H1 (cell line): ENCODE data around the gene ERC1. TPM values are rescaled to one million over a fixed set of nuclear protein-coding genes. Genes with fewer than 3 reads are reported as not detected.

Experiments
- CHD7 ChIP-seq: fragments of 300-600 bp; sonication (generic); IDR thresholded peaks from 2 replicates; pipeline ENCODE4 v1.7.1; 2012; ENCODE audit warnings: low read length, moderate library complexity, mild to moderate bottlenecking, inconsistent platforms; ENCODE audit not compliant: insufficient replicate concordance
- CTCF ChIP-seq, 3 experiments: IDR thresholded peaks; 1 replicate in 2 of 3; 2 replicates in 1 of 3; pipeline versions ENCODE4 v1.5.1 to v1.6.1; 2011; ENCODE audit warnings: low read length in 3 of 3, mild to moderate bottlenecking in 3 of 3, inconsistent platforms in 2 of 3, low read depth in 1 of 3, moderate library complexity in 1 of 3; ENCODE audit not compliant: insufficient read depth in 1 of 3; ENCODE audit errors: control extremely low read depth in 1 of 3
- HDAC2 ChIP-seq, 2 experiments: fragments of 300-600 bp in 1 of 2; sonication (generic) in 1 of 2; IDR thresholded peaks; 2 replicates each; pipeline ENCODE4 v1.6.1; 2011 to 2012; ENCODE audit warnings: low read depth in 2 of 2, low read length in 2 of 2, mild to moderate bottlenecking in 2 of 2, moderate library complexity in 2 of 2, borderline replicate concordance in 1 of 2, inconsistent platforms in 1 of 2
- JUN ChIP-seq: IDR thresholded peaks from 2 replicates; pipeline ENCODE4 v1.6.1; 2011; ENCODE audit warnings: low read depth, mild to moderate bottlenecking, improper control_type of control experiment, low read length
- RBBP5 ChIP-seq: IDR thresholded peaks from 2 replicates; pipeline ENCODE4 v1.7.1; 2012; ENCODE audit warnings: low read depth, mild to moderate bottlenecking, inconsistent platforms, low read length, moderate library complexity, borderline replicate concordance
- SIN3A ChIP-seq, 2 experiments: IDR thresholded peaks in 1 of 2; conservative IDR thresholded peaks in 1 of 2; 2 replicates each; pipeline ENCODE4 v1.6.1; 2011 to 2012; ENCODE audit warnings: low read length in 2 of 2, improper control_type of control experiment in 1 of 2, low read depth in 1 of 2, mild to moderate bottlenecking in 1 of 2
- USF2 ChIP-seq: IDR thresholded peaks from 2 replicates; pipeline ENCODE4 v1.6.1; 2011; ENCODE audit warnings: low read length, improper control_type of control experiment
- polyA plus RNA-seq, 7 experiments: library from polyadenylated mRNA; depleted of rRNA in 3 of 7; stranded (reverse) in 5 of 7; unstranded in 2 of 7; fragments of >200 nt in 5 of 7; fragments of 200-250 nt in 2 of 7; gene quantifications; 1 replicate in 5 of 7; 2 replicates in 1 of 7; 4 replicates in 1 of 7; pipeline versions ENCODE4 v1.2.1 to v1.2.3, GENCODE V29; 2011 to 2013; ENCODE audit warnings: missing spikeins in 2 of 7, mixed read lengths in 2 of 7
- total RNA-seq: library from RNA; stranded (reverse); fragmentation: NEBNext Ultra II Directional; extraction: Animal tissue kit (Norgen Biotek cat#: 25700); gene quantifications from 2 replicates; pipeline ENCODE4 v1.2.1, GENCODE V29; 2021

The ERC1 gene
- total and polyA plus RNA-seq, 2 of the 8 experiments (the other 6 are each of a cell fraction or from before 2014, with no cell fraction given), result 7.8 to 45.7 TPM

DNA sequence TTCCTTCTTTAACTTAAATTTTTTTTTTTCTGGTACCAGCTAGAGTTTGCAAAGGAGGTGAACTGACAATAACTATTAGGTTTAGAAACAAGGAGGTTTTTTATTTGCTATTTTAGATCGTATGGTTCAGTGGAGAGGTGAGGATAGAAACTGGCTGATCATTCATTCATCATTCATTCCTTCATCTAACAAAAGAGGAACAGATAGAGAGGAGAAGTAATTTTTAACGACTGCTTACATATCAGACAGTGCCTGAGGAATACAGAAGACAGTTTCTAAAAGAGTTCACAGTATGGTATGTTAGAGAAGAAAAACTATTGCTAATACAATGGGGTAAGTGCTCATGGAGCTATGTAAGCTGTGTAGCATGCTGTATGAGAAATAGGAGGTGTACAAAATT lies 111.1 kb downstream of the ERC1 start (continued):
- TF ChIP-seq CHD7 (no peak), SIN3A (conservative IDR thresholded peaks at IDR 0.05 in 1 of 2, IDR thresholded peaks at IDR 0.05 in 1 of 2; ENCODE audit: low read depth in 1 of 2, low read length in 2 of 2) (no peak), USF2 (no peak), HDAC2 (IDR thresholded peaks at IDR 0.05; ENCODE audit: borderline replicate concordance in 1 of 2, low read depth in 2 of 2, low read length in 2 of 2) (no peak), RBBP5 (no peak), JUN (no peak), CTCF (IDR thresholded peaks at IDR 0.05; ENCODE audit: control extremely low read depth in 1 of 3, insufficient read depth in 1 of 3, low read depth in 1 of 3, low read length in 3 of 3) (no peak)
